A549 (cell line): ENCODE data around the gene HPSE.

Source experiments
- CTCF ChIP-seq: fragments of >200 bp; sonication (Bioruptor Twin); formaldehyde crosslinking; IDR thresholded peaks from 3 replicates; pipeline ENCODE4 v1.5.1; 2016
- RNF2 ChIP-seq: fragments of 200-600 bp; sonication (generic); IDR thresholded peaks from 2 replicates; pipeline ENCODE4 v1.6.1; 2016; ENCODE audit warnings: low read depth, mild to moderate bottlenecking, antibody characterized with exemption, moderate library complexity, borderline replicate concordance

GRCh38 chr4:83250687-83251446 is 83.8 kb downstream of the HPSE start:
- TF ChIP-seq CTCF (no peak), RNF2 (no peak)
